GM18526 (cell line): ENCODE results near the gene AFG3L2.

Source experiments
- POLR2A ChIP-seq: IDR thresholded peaks from 3 replicates; pipeline ENCODE4 v1.6.1; 2011; ENCODE audit not compliant: insufficient read length; ENCODE audit errors: extremely low read depth

AFG3L2 gene

GRCh38 chr18:12372406-12372805 lies 4.6 kb downstream of the AFG3L2 start:
- TF ChIP-seq POLR2A: no peak

DNA sequence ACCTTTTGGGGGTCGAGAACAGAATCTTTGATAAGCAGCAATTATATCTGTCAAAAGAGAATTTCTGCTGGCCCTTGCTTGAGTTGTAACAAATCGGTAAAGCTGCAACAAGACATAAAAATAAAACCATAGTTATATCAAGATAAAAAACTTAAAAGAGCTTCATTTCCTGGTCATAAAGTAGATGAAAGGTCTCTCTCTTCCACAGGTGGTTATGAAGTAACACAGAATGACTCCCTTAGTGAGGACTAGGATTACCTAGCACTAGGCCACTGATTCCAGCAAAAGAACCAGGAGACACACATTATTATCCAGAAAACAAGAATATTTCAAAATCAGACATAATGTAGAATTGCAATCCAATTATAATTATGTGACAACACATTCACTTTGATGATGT lies 5.4 kb downstream of the AFG3L2 start:
- no peak for TF ChIP-seq POLR2A

DNA sequence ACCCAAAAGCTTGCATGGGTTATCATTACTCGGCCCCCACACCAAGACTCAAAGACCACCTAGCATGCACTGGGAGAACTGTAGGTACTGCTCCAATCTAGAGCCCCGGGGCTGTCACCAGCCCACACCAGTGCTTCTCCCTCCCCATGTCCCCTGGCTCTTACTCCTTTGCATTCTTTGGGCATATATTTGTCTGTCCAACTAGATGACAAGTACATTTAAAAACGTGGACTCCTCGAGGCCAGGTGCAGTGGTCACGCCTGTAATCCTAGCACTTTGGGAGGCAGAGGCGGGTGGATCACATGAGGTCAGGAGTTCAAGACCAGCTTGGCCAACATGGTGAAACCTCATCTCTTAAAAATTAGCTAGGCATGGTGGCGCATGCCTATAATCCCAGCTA lies 7.8 kb downstream of the AFG3L2 start:
- no peak for TF ChIP-seq POLR2A

- no peak for TF ChIP-seq POLR2A
Measured at GRCh38 chr18:12366784-12367183, 10.2 kb downstream of the AFG3L2 start.

DNA sequence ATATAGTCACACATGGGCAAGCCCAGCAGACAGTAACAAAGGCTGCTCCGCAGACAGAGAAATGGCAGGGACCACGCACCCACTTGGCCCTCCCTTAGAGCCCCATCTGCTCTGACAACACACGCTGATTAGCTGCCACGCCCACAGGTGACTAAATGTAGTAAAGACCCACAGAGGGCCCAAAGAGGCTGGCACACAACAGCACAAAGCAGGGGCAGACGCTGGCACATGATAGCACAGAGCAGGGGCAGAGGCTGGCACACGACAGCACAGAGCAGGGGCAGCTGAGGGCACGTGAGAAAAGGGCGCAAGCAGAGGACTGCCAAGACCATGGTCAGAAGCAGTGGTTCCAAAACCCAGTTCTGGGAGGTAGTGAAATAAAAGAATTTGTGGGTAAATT lies 10.6 kb downstream of the AFG3L2 start:
- TF ChIP-seq POLR2A: no peak

GRCh38 chr18:12362473-12363174 lies 14.4 kb downstream of the AFG3L2 start:
- no peak for TF ChIP-seq POLR2A

DNA sequence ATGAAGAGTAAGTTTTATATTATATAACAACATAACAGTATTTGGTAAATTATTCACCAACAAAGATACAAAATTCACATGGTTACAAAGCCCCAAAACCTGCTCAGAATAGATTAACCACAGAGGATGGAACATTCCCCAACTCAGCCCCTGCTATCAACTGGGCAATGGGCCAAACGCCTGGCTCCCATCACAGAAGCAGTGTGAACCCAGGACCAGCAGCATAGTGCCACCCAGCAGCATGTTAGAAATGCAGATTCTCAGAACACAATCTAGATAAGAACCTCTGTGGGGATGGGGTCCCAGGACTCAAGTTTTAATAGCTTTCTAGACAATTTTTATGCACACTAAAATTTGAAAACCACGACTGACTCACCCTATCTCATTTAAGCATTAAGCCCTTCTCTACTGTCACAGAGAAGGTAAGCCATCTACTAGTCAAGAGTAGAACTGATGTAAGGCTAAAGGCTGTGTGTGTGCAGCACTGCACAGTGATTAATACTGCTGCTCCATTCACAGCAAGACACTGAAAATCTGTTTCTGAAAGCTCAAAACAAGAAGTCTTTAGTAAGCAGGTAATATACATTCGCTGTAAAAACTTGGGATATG lies 15.2 kb downstream of the AFG3L2 start:
- TF ChIP-seq POLR2A: no peak

DNA sequence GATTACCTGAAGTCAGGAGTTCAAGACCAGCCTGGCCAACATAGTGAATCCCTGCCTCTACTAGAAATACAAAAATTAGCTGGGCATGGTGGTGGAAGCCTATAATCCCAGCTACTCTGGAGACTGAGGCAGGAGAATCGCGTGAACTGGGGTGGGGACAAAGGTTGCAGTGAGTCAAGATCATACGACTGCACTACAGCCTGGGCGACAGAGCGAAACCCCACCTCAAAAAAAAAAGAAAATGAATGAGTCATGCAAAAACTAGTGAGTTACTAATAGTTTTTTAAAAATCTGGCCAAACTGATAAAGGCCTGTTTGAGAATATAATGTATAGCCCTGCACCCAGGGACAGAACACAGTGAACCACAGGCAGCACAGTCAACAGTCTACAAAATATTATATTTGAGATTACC lies 17.5 kb downstream of the AFG3L2 start:
- no peak for TF ChIP-seq POLR2A

DNA sequence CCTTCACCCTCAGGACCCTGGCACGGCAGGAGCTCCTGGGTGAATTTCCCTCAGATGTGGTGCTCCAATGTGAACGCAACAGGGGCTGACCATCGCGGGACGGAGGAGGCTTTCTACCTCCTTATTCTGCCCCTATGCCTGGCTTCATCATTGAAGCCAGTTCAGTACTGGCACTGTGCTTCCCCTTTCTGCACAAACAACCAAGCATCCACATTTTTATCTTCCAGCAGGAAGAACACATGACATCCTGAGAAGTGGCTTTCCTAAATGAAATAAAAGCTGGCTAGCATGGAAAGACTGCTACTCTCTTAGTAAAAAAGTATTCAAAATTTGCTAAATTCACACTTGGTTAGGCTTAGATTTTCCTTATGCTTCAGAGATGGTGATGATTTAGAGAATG lies 24.8 kb downstream of the AFG3L2 start:
- no peak for TF ChIP-seq POLR2A

DNA sequence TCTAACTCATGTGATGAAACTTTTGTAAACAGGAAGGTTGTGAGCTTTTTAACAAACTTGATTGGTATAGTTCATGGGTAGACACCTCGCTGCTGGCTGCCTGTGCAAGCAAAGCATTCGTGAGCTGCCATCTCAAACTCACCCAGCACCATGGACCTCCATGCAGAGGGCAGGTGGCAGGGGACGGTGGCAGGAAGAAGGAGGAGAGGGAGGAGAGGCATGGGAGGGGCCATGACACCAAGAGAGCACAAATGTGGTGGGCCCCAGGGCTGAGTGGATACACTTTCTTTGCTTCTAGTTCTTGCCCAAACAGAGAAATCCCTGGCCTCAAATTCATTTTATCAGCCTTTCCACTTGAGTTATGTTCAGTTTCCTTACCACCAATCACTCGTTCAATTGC lies 29.1 kb downstream of the AFG3L2 start:
- no peak for TF ChIP-seq POLR2A

DNA sequence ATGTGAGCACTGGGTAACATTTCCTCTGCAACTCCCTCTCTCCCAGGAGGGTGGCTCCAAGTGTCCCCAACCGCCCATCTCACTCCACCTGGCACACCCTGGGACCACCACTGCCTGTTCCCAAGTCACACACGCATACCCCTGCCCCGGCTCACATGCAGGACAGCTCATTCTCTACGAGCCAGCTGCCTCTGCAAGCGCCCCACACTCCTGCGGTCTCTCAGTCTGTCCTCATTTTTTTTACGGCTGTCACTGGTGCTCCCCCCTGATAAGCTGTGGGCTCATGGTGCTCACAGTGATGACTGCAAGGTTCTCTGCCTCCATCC lies 30.8 kb downstream of the AFG3L2 start:
- no peak for TF ChIP-seq POLR2A

DNA sequence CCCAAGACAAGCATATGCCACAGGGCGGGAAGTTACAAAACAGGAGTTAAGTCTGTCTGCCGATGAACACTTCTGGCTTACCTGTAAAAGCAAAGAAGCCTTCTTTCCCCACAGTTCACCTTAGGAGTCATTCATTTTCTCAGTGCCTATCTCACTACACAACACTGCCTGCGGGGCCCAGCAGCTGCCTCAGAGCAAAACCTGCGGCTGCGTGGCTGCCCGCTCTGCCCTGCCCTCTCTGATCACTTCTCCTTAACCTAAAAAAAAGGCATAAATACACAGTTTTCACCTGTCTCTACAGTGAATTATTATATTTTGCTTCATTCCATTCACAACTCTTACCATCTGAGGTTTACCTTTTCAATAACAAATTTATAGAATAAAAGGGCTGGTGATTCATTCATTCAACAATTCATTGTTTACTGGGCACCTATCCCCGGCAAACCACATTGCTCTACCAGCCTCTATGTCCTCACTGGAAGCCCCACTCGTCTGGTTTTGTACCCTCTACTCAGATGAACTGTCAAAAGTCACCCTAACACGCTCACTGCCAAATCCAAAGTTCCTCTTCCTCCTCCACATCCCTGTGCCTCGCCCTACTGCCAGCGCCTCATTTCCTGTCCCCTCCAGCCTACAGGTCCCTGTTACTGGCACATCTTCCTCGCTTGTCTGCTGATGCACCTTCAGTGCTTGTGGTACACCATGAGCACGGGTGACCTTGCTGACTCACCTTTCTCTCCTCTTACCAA lies 31.4 kb downstream of the AFG3L2 start:
- TF ChIP-seq POLR2A: no peak

DNA sequence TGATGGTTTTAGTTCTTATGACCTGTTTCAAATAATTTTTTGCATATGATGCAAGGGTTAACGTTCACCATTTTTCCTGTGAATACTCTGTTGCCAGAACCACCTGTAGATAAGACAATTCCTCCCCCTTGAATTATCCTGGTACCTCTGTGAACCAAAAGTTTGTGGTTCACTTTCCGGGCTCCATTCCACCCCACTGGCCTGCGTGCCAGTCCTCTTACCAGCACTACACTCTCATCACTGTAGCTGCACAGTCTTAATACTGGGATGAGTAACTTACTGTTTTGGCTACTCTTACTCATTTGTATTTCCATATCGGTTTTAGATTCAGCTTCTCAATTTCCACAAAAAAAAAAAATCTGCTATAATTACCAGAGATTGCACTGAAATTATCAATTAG lies 34.4 kb downstream of the AFG3L2 start:
- TF ChIP-seq POLR2A: no peak

DNA sequence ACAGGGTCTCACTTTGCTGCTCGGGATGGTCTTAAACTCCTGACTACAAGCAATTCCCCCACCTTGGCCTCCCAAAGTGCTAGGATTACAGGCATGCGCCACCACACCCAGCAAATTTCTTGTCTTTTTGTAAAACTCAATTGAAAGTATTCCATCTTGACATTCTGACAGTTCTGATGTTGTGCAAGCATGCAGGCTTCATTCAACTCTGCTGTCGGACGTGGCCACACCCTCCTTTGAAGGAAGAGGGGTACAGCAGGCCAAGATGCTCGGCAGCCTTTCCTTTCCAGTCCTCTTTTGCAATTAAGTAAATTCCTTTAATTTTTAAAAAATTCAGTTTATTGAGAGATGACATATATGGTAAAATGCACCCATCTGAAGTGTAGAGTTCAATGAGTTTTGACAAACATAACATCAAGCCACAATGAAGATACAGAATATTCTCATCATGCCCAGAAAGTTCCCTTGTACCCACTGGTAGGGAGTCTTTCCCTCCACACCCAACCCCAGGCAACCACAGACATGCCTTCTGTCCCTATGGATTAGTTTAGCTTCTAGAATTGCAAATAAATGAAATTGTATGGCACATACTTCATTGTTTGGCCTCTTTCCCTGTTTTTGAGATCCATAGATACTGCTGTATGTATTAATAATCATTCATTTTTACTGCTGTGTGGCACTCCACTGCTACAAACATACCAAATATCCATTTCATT lies 35.9 kb downstream of the AFG3L2 start:
- no peak for TF ChIP-seq POLR2A

- no peak for TF ChIP-seq POLR2A
Measured at GRCh38 chr18:12338382-12338781, 38.6 kb downstream of the AFG3L2 start.

GRCh38 chr18:12336887-12337286 lies 40.1 kb downstream of the AFG3L2 start:
- no peak for TF ChIP-seq POLR2A
